Body of pancreas (tissue), 4 donors: ENCODE results near the gene EPB41. TPM values are rescaled to one million over a fixed set of nuclear protein-coding genes. Genes with fewer than 3 reads are reported as not detected.

Experiments used
- ATAC-seq: fragments of 150-250 bp; one replicate; pipeline ENCODE4 v1.9.1; 2016
- DNase-seq, 4 donors: peaks; one replicate each; pipeline ENCODE4 v3.0.0-alpha.2; 2019
- H3K27ac ChIP-seq, 4 donors: fragments of 200-600 bp; sonication (generic); 1 replicate in 3 of 4; 2 replicates in 1 of 4; pipeline versions ENCODE4 v1.5.1 to v1.6.1; 2016 to 2019; ENCODE audit warnings: mild to moderate bottlenecking in 1 of 4, mixed read lengths in 1 of 4, moderate library complexity in 1 of 4
- H3K27me3 ChIP-seq, 2 donors: fragments of 200-600 bp; sonication (generic); one replicate each; pipeline ENCODE4 v1.6.0; 2016; ENCODE audit warnings: mild to moderate bottlenecking in 1 of 2
- H3K36me3 ChIP-seq, 2 donors: fragments of 200-600 bp; sonication (generic); replicated peaks in 1 of 2; 2 replicates each; pipeline ENCODE4 v1.5.1; 2016; ENCODE audit warnings: low read depth in 2 of 2; ENCODE audit not compliant: insufficient read depth in 1 of 2
- H3K4me1 ChIP-seq: fragments of 200-600 bp; sonication (generic); one replicate; pipeline ENCODE4 v1.6.0; 2016
- H3K4me3 ChIP-seq, 2 donors: fragments of 200-600 bp; sonication (generic); 1 replicate in 1 of 2; 2 replicates in 1 of 2; pipeline ENCODE4 v1.5.1; 2016 to 2019
- H3K9me3 ChIP-seq, 3 donors: fragments of 200-600 bp; sonication (generic); 1 replicate in 2 of 3; 2 replicates in 1 of 3; pipeline ENCODE4 v1.5.1; 2016
- CTCF ChIP-seq, 7 experiments: fragments of 450-650 bp in 4 of 7; fragments of 200-600 bp in 3 of 7; sonication (generic) in 3 of 7; IDR thresholded peaks; one replicate each; pipeline ENCODE4 v1.5.1; 2016 to 2019; ENCODE audit warnings: antibody characterized with exemption in 7 of 7
- POLR2A ChIP-seq, 3 donors: fragments of 450-650 bp; IDR thresholded peaks; one replicate each; pipeline ENCODE4 v1.6.1; 2016; ENCODE audit warnings: antibody characterized with exemption in 3 of 3, mild to moderate bottlenecking in 2 of 3
- WGBS, 2 donors: methylation state at CpG; one replicate each; pipeline ENCODE4 v1.1.5; 2017; 5-methylcytosine and 5-hydroxymethylcytosine counted together
- intact Hi-C: fragments of 100-400 bp; cut with DNase I; formaldehyde crosslinking; loops from one replicate; pipeline ENCODE4 v1.15.1; 2023
- total RNA-seq, 2 donors: library from RNA; depleted of rRNA; stranded (reverse); fragments of >200 nt; gene quantifications; one replicate each; pipeline ENCODE4 v1.1.0, GENCODE V29; 2016

Gene EPB41
- 10 to 100 TPM; 45.8 to 54.7 TPM for total RNA-seq

DNA sequence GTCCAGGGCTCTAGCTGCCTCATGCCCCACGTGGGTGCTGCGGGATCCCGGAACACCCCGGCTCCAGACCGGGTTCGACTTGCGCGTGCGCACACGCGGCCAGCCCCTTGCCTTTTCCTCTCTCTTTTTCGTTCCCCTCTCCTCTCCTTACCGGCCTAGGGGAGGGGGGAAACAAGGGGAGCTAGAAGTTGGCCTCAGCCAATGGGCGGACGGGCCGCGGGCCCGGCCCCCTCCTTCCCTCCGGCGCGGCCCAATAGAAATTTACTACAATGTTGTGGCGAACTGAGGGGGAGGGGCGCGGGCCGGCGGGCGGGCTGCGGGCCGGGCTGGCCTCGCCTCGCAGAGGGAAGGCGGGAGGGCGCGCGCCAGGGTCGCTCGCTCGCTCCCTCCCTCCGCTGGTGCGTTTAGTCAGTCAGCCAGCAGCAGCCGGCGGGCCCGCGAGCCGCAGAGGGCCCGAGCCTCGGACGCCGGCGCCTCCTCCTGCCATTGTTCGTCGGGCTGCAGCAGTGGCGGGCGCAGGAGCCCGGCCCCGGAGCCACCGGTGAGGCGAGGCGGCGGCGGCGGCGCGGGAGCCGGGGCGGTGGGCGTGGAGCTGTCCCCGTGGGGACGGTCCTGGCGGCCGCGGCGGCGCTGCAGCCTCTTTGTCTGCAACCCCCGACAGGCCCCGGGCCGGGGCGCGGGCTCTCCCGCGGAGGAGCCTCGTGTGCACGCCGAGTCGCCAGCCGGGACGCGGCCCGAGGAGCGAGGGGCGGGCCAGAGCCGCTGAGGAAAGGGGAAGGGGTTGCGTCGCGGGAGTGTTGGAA lies at the start of gene EPB41:
Gene EPB41 (plus strand): TSS at position 342 of the 803 bp plus-strand sequence. CDS start 72,869 bp downstream, outside the sequence.
- TF ChIP-seq POLR2A (IDR thresholded peaks at IDR 0.05) (peak in 2 of 3 donors; percentile 45 to 51), CTCF (IDR thresholded peaks at IDR 0.05) (peak in 1 of 7 experiments; percentile 4)
- H3K36me3 ChIP-seq: no peaks in the 10 kb centered on the region
- no peaks in the 10 kb centered on the region for H3K9me3 ChIP-seq
- peak within 1 kb of the TSS; percentile 12 to 45 for H3K4me3 ChIP-seq
- H3K4me1 ChIP-seq: peaks cover 13% of the 10 kb centered on the region
- WGBS, 2 donors: 0% methylated on average over 15 to 82 of the region's 95 CpGs
- H3K27ac ChIP-seq: peak within 1 kb of the TSS; percentile 32 to 65 (median 49)
- H3K27me3 ChIP-seq: no peaks in the 10 kb centered on the region
- peak; percentile 98 for ATAC-seq
- DNase-seq: peak; percentile 90 to 93 (median 91)
- intact Hi-C loops: no loop called here

DNA sequence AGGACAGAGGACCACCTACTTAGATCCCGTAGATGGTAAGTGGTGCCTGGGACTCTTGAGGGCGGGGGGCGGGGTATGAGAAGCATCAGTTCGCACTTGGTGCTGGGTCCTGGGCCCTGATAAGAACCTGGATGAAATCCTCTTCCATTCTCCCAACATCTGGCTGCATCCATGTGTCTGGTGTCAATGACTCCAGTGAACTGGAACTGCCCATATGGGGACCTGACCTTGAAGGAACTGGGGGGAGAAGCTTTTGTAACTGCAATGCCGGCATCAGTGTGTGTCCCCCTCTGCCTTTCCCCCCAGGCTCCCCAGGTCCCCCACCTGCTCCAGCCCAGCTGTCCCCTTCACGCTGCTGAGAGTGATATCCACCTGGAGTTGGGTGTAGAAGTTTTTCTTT lies 49.7 kb upstream of the EPB41 start:
- no peak for ATAC-seq
- no peaks in the 10 kb centered on the region for H3K27me3 ChIP-seq
- H3K4me1 ChIP-seq: no peaks in the 10 kb centered on the region
- intact Hi-C loops: no loop called here
- no peaks in the 10 kb centered on the region for H3K36me3 ChIP-seq
- H3K4me3 ChIP-seq: no peak overlapping the region
- H3K27ac ChIP-seq: no peak overlapping the region
- DNase-seq: no peak
- whole genome bisulfite sequencing, 2 donors: 65 to 67% methylated on average over 1 to 6 of the region's 6 CpGs
- H3K9me3 ChIP-seq: no peaks in the 10 kb centered on the region
- TF ChIP-seq POLR2A (IDR thresholded peaks at IDR 0.05) (no peak), CTCF (IDR thresholded peaks at IDR 0.05) (no peak)

- no peak overlapping the region for H3K4me3 ChIP-seq
- 67 to 81% methylated on average over 6 to 10 of the region's 10 CpGs for WGBS, 2 donors
- no peaks in the 10 kb centered on the region for H3K9me3 ChIP-seq
- no peak overlapping the region for H3K27ac ChIP-seq
- intact Hi-C loops: no loop called here
- ATAC-seq (peak; percentile 6), DNase-seq (no peak)
- no peaks in the 10 kb centered on the region for H3K4me1 ChIP-seq
- no peak for TF ChIP-seq POLR2A (IDR thresholded peaks at IDR 0.05)
- no peak for TF ChIP-seq CTCF (IDR thresholded peaks at IDR 0.05)
- no peaks in the 10 kb centered on the region for H3K36me3 ChIP-seq
- no peaks in the 10 kb centered on the region for H3K27me3 ChIP-seq
Observed at GRCh38 chr1:28865997-28866650, 48.2 kb upstream of the EPB41 start.

GRCh38 chr1:28867850-28868249 lies 46.5 kb upstream of the EPB41 start:
- H3K36me3 ChIP-seq: no peaks in the 10 kb centered on the region
- no peak for ATAC-seq
- 56 to 68% methylated on average over 3 of the region's 3 CpGs for WGBS, 2 donors
- TF ChIP-seq POLR2A (IDR thresholded peaks at IDR 0.05) (no peak), CTCF (IDR thresholded peaks at IDR 0.05) (no peak)
- H3K27me3 ChIP-seq: no peaks in the 10 kb centered on the region
- DNase-seq: no peak
- no peak overlapping the region for H3K27ac ChIP-seq
- H3K4me3 ChIP-seq: no peak overlapping the region
- H3K4me1 ChIP-seq: no peaks in the 10 kb centered on the region
- H3K9me3 ChIP-seq: no peaks in the 10 kb centered on the region
- intact Hi-C loops: no loop called here
